HG03469 (cell line): Measurements from ENCODE around the gene MYD88.
"Not testable (repeated sequence)": the region's sequence is repeated elsewhere in the genome, so short reads cannot be mapped to it uniquely, and the experiment has no call there.

Experiments used
- ATAC-seq: cut with Tn5 transposase; IDR thresholded peaks from one replicate; pipeline ENCODE4 v1.9.1; 2021; ENCODE audit warnings: mild to moderate bottlenecking, moderate library complexity, moderate number of reproducible peaks; ENCODE audit not compliant: unreplicated experiment

MYD88 gene

GRCh38 chr3:38140326-38141172 lies 2.1 kb downstream of the MYD88 start:
- ATAC-seq, result no peak

DNA sequence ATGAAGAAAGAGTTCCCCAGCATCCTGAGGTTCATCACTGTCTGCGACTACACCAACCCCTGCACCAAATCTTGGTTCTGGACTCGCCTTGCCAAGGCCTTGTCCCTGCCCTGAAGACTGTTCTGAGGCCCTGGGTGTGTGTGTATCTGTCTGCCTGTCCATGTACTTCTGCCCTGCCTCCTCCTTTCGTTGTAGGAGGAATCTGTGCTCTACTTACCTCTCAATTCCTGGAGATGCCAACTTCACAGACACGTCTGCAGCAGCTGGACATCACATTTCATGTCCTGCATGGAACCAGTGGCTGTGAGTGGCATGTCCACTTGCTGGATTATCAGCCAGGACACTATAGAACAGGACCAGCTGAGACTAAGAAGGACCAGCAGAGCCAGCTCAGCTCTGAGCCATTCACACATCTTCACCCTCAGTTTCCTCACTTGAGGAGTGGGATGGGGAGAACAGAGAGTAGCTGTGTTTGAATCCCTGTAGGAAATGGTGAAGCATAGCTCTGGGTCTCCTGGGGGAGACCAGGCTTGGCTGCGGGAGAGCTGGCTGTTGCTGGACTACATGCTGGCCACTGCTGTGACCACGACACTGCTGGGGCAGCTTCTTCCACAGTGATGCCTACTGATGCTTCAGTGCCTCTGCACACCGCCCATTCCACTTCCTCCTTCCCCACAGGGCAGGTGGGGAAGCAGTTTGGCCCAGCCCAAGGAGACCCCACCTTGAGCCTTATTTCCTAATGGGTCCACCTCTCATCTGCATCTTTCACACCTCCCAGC lies 2.9 kb downstream of the MYD88 start:
- ATAC-seq, result no peak

GRCh38 chr3:38141952-38142273 lies 3.5 kb downstream of the MYD88 start:
- ATAC-seq, result no peak

DNA sequence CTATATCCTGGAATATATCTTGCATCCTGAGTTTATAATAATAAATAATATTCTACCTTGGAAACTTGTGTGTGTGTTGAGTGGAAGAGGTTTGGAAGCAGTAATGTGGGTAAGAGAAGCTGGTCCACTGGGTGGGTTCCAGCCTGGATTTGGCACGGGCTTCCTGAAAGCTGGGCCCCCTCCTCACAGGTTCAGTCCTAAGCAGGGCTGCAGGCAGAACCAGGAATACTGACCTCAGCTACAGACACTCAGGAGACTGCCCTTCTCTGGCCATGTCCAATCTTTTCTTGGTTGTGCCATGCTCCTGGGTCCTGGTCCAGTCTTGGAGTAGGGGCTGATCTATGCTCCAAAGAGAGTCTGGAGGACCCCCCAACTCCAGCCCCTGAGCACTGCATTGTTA lies 4.5 kb downstream of the MYD88 start:
- ATAC-seq, result no peak

- ATAC-seq, result no peak
Observed at GRCh38 chr3:38143511-38143910, 5.0 kb downstream of the MYD88 start.

DNA sequence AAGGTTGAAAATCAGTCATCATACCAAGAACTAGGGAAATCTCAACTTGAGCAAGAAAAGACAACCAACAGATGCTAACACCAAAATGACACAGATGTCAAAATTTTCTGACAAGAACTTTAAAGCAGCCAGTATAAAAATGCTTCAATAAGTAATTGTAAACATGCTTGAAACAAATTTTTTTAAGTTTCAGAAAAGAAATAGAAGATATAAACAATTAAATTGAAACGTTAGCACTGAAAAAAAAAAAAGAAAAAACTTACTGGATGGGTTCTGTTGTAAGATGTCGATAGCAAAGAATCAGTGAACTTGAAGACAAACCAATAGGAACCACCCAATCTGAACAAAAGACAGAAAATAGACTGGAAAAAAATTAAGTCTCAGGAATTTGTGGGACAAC lies 8.0 kb downstream of the MYD88 start:
- no peak for ATAC-seq

DNA sequence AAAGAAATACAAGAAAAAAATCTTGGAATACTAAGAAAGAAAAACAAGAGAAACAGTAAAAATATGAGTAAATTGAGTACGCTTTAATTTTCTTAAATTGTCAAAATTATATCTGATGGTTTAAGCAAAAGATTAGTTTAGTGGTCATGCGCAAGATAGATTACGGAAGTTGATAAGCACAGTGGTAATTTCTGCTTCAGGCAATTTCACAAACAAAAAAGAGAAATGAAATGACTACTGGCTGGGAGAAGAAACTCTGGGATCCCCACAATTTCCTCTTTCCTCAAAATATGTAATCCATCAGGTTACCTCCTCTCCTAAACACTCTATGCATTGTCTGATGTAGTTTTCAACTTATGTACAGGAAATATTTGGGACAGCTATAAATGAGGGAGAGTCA lies 9.0 kb downstream of the MYD88 start:
- no peak for ATAC-seq

GRCh38 chr3:38148311-38148882 lies 9.9 kb downstream of the MYD88 start:
- ATAC-seq, result no peak

GRCh38 chr3:38149708-38150107 lies 11.2 kb downstream of the MYD88 start:
- ATAC-seq, result no peak

GRCh38 chr3:38150780-38151528 lies 12.5 kb downstream of the MYD88 start:
- ATAC-seq, result no peak

DNA sequence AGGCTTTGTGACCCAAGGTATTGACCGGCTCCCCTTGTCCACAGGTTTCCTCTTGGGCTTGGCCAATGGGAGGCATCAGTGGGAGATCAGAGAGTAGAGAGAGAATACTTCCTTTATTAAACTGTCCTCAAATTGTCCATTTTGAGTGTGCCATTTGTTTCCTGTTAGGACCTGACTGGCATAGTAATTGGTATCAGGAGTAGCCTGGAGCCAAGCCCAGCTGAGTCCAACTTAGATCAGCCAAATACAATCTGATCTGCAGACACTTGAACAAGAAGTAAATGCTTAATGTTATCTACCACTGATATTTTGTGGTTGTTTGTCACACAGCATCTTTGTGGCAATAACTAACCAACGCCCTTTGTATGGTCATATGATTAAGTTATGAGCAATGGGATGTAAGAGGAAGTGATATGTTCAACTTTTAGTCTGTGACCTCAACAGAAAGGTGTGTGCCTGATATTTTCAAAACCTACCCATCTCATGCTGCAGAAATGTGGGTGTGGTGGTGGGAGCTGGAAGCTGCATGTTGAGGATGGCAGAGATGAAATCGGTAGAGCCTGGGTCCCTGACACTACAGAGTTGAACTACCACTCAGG lies 13.3 kb downstream of the MYD88 start:
- peak; percentile 34 for ATAC-seq

DNA sequence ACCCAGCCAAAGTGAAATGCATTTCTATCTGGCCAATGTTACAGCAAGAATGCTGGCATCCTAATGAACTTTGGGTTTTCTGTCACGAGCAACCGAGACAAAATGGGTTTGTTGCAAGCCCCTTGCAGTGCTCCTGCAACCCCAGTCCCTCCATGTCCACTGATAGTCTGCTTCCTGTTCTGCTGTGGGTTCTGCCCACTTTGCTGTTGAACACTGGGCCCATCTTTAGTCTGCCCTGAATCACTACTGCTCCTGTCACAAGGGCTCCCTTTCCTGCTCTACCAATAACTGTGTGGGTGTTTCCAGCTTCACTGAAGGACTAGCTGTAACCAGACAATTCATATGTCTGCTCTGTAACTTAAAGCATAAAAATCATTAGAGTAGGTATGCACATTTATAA lies 14.1 kb downstream of the MYD88 start:
- no peak for ATAC-seq

- ATAC-seq, result no peak
Observed at GRCh38 chr3:38153221-38153620, 14.8 kb downstream of the MYD88 start.

DNA sequence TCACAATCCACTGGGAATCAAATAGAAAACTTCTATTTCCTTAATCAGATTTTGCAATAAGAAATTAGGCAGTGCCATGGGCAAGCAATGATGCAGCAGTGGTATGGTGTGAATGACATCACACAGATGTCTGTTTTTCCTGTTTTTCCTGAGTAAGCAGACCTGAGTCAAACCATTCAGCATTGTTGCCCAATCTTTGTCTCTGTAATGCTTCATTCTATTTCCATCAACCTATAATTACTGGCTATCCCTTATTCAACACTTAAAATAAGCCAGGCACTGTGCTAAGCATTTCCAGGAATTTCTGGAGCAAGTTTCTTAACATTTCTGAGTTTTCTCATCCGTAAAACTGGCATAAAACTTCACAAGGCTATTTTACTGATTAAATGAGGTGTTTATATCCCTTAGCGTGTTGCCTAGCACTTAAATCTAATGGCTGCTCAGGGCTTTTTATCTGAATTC lies 15.6 kb downstream of the MYD88 start:
- ATAC-seq, result no peak

- no peak for ATAC-seq
Observed at GRCh38 chr3:38154625-38155255, 16.3 kb downstream of the MYD88 start.

DNA sequence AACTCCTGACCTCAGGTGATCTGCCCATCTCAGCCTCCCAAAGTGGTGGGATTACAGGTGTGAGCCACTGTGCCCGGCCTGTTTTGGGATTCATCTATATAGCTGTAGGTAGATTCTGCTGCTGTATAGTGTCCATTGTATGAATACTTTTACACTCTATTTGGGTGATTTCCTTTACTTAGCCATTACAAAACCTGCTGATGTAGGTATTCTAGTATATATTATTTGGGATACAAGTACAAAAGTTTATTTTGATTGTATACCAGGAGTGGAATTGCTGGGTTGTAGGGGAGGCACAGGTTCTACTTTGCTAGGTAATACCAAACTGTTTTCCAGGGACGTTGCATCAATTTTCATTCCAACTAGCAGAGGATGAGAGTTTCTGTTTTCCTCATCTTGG lies 17.4 kb downstream of the MYD88 start:
- no peak for ATAC-seq

DNA sequence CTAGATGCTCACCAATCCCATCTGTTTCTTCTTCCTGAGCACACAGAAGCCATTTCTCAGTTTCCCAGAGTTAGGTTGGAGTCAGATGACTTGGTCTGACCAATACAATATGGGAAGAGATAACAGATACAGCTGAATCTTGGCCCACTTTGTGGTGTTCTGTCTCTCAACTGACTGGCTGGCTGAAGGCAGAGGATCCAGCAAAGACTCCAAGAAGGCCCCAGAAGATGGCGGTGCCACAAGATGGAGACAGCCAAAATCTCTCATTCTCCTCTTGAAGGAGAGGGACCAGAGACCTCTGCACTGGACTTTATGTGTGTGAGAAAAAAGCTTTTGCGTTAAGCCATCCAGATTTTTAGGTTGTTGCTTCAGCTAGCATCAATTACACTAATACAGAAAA lies 18.7 kb downstream of the MYD88 start:
- ATAC-seq, result no peak

GRCh38 chr3:38157595-38157994 lies 19.1 kb downstream of the MYD88 start:
- no peak for ATAC-seq

GRCh38 chr3:38158472-38158871 lies 20.0 kb downstream of the MYD88 start:
- ATAC-seq, result no peak

DNA sequence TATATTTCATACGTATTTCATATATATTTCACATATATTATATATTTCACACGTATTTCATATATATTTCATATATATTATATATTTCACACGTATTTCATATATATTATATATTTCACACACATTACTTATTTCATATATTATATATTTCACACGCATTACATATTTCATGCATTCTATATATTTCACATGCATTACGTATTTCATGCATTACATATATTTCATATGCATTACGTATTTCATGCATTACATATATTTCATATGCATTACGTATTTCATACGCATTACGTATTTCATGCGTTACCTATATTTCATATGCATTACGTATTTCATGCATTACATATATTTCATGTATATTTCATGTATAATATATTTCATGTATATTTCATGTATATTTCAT lies 22.2 kb downstream of the MYD88 start:
- ATAC-seq, result not testable (repeated sequence)
